Stimulated activated CD4-positive, alpha-beta T cell treated with anti-CD3 and anti-CD28 coated beads, Interleukin-2, amount 100 ng/mL, for 4 hours (primary cell): ENCODE results near the gene POU6F2.
"Not testable (repeated sequence)": the region's sequence is repeated elsewhere in the genome, so short reads cannot be mapped to it uniquely, and the experiment has no call there.

Experiments used
- DNase-seq: peaks from one replicate; pipeline ENCODE4 v3.0.0-alpha.2; 2020; ENCODE audit warnings: low read depth

The POU6F2 gene

DNA sequence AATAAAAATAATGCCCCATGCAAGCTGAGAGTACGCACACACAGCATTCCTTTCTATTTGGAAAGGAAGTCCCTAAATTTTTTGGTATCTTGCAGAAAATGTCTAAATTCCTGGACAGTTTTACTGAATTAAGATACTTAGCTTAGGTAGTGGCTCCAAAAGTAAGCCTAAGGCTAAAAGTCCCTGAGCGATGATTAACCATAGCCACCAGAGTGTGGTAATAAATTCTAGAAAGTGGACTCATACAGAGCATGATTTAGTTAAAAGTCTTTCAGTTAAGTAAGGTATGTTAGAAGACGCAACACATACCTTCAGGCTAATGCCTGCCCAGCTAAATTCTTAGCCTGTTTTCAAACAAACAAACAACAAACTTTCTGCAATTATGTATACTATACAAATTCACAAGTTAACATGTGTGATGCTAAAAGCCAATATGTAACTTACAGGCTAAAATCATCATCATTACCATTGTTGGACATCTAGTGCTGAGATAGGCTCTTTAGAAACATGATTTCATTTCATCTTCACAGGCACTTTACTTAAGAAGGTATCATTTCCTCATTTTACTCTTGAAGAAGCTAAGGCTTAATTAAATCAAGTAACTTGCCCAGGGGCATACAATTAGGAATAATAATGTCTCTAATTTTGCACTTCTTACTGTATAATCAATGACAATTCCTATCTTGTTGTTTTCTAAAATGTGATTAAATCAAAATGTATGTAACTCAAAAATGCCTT is 327.1 kb downstream of the POU6F2 start:
- DNase-seq = no peak

DNA sequence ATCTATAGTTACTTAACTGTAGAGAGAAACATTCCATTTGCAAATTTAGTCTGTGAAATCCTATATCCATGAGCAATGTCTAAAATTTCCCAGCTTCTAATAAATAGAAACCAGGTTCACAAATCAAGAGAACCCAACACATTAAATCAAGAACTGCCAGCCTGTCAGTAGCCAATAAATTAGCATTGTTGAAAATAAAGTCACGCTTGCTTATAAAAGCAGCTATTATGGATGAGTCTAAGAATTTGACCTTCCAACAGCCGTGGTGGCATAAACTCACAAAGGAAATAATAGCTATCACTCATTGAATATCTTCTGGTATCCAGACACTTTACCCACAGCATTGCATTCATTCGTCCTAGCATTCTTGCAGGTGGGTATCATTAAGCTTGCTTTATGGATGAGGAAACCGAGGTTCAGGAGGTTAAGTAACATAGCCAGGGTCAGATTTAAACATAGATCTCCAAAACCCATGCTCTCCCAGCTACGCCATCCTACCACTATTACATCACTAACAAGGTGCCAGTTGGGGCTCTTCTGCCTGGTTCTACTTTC is 328.4 kb downstream of the POU6F2 start:
- DNase-seq = no peak

DNA sequence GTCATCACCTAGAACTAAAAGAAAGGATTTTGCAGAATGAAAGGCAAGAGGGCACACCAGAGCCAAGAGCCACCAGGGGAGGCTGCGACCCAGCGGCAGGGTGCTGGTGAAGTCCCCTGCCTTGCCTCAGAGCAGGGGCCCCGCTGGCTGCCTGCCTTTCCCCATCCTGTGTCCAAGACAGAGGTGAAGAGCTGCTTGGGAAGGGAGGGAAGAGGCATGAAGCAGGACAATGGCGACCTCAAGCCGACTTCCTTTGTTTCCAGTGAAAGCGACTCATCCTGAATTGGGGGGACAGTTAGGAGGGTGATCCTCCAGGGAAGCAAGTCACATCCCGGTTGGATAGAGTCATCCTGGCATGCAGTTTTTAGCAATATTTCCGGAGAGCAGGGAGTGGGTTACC is 333.0 kb downstream of the POU6F2 start:
- DNase-seq = no peak

DNA sequence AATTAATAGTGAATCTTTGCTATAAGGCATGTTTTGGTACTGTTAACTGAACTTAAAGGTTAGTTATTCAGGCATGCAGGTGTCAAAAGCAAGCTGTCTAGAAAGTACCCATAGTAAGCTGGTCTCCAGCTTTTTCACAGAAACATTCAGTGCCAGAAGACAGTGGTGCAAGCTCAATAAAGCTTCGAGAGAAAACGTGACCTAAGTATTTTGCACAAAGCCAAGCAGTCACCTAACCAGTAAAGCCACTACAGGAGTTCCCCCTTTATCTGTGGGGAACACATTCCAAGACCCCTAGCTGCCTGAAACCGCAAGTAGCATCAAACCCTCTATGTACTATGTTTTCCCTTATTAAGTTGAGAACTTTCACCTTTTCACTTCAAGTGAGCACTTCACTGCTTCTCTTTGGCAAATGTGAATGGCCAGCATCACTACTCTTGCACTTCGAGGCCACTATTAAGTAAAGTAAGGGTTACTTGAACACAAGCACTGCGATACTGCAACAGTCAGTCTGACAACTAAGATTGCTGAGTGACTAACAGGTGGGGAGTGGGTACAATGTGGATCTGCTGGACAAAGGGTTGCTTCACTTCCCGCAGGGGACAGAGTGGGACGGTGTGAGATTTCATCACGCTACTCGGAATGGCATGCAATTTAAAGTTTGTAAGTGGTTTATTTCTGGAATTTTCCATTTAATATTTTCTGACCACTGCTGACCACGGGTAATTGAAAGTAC is 334.7 kb downstream of the POU6F2 start:
- DNase-seq = no peak

DNA sequence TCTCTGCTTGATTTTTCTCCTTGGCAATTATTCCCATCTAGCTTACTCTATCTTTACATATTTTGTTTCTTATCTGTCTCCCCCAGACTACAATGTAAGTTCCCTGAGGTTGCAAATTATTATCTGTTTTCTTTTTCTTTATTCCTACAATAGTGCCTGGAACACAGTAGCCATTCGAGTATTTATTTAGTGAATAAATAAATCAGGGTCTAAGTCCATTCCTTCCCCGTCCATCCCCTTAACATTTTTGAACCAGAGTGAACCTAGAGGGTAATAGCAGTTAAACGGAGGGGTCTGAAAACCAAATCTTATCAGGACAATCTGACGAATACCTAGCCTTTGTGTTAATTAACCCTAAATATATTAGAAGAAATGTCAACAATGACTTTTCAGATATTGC is 335.7 kb downstream of the POU6F2 start:
- no peak for DNase-seq

DNA sequence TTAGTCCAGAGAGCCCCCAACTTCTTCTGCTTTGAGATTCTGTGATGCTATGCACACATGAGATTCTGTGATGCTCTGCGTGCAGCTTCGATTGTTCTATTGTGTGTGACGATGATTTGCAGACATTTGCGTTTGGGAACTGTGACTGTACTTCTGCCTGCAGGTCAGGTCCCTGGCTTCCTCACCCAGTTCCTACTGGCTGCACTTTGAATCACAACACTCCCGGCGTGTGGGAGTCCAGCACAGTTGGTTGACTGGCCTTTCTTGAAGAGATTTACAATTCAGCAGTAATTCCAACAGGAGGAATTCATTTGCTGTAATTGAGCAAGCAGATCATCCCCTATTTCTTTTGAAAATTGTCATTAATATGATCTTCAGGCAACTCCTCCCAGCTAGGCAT is 336.3 kb downstream of the POU6F2 start:
- DNase-seq = no peak

DNA sequence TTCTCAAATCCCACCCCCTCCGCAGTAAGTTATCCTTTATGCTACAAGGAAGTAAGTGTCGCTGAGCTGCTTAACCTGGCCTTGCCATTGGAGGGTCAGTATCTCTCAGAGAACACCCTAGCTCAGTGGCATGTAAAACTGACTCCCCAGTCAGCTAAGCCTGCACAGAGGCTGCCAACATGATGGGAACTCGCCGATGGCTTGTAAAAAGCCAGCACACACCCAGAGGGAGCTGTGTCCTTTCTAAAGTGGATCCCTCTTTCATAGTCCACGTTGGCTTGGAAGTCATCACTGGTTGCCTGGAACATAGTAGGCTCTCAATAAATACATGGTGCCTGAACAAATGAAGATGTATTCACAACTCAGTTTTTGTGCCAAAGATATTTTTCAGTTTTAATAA is 339.4 kb downstream of the POU6F2 start:
- DNase-seq = no peak

DNA sequence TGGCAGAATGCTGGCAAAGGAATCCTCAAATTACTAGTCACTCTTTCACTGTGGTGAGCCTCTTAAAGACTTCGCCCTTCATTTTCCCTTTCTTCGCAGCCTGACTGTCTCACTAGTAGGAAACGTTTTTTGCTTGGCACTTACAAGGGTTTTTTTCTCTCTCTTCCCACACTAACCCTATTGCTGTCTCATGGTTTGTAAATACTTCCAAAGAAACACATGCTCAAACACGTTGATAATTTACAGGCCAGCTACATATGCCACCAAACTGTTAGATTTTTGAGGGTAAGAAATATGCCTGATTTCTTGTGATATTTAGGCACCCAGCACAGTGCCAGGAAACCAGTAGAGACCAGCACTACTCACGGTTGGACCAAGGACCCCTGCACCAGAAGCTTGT is 340.2 kb downstream of the POU6F2 start:
- DNase-seq = no peak

DNA sequence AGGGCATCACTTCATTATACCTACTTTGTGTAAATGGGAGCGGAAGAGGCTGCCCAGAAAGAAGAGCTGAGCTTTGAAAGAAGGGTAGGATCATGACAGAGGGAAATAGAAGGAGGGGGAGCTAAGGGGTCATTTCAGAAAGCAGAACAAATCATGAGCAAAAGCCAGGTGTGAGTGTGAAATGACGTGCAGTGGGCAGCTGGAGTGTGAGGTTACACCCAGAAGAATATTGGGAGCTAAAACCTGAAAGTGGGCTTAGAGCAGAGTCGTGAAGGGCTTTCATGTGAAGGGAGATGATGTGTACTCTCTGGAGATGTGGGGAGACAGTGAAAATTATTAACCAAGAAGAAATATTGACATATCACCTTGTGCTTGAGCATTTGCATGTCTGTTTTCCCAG is 343.5 kb downstream of the POU6F2 start:
- DNase-seq = no peak

DNA sequence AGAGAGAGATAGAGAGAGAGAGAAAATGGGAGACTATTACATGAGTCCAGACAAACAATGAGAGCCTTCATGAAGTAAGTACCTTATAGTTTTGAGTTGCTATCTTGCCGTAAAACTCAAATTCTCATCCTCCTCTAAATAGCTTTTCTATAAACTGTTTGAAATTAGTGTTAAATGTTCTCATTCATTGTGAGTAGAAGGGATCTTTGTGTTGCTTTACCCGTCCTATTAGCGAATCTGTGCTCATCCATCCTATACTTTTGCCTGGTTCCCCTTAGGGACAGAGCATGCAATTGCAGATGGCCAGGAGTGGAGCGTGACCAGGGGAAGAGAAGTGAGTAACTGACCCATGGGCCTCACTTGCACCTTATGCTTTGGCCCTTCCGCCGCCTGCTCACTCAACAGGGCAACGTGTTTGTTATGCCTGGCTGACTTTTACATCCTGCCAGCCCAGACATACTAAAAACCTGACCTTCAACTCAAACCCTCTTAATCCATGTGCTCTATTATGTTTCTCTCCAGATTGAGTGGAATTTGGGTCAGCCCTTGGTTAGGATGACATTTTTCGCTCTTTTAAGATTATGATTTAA is 344.3 kb downstream of the POU6F2 start:
- DNase-seq = no peak

DNA sequence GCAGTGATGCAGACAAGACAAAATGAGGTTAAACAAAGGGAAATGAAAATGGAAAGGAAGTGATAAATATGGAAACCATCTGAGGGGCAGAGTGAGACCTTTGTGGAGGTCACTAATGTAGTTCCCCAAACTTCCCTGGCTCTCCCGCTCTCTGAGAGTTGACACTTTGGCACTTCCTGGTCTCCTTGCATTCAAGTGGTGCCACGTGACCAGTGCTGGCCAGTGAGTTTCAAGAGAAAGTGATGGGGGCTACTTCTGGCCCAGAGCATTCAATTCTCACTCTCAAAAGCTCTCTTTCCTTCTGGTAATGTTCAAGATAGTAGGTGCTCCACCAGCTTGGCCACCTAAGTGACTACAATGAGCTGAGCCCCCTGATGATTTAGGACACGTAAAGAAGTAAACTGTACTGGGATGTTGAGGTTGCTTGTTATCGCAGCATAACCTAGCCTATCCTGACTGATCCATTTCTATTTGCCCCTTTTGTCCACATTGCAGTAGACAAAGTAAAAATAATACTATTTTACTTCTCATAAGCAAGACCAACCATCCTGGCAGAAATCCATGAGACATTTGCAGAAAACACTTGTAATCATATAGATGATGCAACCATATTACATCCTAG is 346.5 kb downstream of the POU6F2 start:
- DNase-seq = no peak

DNA sequence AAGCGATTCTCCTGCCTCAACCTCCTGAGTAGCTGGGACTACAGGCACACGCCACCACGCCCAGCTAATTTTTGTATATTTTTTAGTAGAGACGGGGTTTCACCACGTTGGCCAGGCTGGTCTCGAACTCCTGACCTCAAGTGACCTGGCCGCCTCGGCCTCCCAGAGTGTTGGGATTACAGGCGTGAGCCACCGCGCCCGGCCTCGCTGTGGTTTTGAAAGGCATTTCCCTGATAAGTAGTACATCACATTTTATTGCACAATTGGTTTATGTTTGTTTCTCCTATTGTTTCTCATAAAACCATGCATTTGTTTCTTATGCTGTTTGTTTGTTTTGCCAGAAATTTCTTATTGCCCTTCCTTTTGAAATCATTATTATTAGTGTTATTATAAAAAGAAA is 353.9 kb downstream of the POU6F2 start:
- not testable (repeated sequence) for DNase-seq

DNA sequence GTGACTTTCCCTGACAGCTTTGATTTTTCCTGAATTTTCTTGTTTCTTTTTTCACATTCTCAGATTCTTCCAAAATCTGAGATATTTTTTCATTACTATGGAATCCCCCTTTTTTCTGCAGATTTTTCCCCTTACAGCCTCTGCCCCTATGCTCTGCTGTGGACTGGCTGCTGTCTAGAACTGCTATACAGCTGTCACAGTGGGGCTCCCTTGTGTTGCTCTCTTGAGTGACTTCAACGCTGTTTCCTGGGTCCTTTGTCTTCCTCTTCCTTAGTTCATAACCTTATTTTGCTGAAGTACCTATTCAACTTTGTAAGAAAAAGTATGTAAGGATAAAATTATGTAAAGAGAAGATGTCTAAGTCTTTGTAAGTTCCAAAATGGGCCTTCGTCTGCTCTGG is 354.4 kb downstream of the POU6F2 start:
- DNase-seq = no peak

DNA sequence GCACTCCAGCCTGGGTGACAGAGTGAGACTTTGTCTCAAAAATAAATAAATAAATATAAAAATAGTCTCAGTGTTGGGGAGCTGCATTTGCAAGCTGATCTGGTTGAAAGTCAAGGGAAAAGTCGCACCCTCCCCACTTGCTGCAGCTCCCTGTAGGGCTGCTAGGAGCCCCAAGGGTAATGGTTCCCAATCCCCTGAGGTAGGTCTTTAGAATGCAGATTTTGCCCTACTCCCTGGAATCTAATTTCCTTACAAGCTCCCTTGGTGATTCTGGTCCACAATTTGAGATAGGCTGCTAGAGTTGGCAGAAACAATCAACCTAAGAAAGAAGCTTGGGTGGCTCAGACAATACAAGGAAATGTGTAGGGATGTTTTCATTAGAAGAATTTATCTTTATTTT is 356.0 kb downstream of the POU6F2 start:
- DNase-seq = no peak

DNA sequence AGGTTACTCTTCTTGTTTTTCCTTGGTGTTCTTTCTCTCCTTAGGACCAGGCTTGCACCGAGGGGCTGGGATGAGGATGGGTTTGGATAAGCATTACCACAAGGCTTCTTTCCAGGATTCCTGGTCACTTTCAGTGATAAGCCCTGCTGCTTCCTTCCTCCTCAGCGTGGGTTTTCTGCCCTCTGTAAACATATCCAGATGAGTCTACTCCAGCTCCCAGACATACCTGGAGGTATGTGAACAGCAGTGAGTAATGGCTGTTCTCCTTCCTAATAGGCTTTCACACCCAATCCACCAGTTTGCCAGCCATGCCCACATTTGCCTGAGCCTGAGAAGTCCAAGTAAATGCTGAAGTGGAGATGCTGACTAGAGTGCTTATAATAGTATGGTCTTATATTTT is 358.7 kb downstream of the POU6F2 start:
- DNase-seq = no peak

DNA sequence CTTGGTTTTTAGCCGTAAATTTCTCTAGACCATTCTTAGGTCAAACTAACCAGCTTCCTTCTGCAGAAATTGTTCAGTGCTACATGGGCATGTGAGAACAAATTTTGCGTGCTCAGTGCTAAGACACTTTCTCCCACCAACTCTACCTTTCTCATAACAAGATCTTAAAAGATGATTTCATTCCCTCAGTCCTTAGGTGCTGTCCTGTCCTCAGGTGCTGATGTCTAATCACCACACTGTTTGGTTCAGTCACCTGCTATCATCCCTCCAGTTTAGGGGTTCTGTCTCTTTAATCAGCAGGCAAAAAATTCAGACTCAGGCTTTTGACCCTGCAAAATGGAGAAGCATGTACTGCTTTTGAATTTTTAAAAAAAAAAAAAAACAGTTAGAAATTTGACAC is 361.0 kb downstream of the POU6F2 start:
- DNase-seq = no peak

DNA sequence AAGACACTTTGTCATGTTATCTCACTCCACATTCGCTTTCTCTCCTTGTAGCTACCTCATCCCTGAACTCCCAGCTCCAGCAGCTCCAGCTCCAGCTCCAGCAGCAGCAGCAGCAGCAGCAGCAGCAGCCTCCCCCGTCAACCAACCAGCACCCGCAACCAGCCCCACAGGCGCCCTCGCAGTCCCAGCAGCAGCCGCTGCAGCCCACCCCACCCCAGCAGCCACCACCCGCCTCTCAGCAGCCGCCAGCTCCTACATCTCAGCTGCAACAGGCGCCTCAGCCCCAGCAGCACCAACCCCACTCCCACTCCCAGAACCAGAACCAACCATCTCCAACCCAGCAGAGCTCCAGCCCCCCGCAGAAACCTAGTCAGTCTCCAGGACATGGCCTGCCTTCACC is 361.9 kb downstream of the POU6F2 start:
- no peak for DNase-seq

DNA sequence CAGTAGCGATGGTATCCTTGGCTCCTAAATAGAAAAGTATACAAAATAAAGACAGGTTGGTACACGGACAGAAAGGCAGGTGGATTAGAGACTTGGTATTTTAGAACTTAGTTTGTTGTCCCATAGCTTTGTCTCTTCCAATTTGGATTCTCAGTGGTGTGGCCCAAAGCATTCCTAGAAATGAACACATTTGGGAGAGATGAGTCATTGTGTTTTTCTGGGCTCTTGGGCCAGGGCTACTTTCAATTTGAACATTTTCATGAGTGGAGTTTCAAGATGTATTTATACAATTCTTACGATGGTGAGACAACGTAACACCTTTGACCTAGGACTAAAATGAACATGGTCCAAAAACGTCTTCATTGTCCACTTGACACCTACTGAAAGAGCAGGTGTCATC is 363.4 kb downstream of the POU6F2 start:
- DNase-seq = no peak

DNA sequence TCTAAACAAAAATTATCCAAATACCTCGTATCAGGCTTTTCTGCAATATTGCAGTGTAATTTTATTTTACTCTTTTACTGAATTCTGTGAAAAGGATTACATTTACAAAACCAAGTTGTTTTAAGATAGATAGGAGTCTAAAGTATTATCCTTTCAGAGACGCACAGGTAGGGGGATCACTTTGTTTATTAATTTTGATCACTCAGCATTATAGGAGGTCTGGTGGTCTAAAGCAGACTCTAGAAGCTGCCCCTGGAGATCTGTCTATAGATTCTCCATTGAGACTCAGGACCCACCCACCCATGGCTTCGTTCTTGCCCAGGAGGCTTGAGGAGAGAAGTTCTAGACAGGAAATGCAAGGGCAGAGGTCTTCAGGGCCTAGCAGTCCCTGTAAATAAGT is 365.1 kb downstream of the POU6F2 start:
- no peak for DNase-seq

DNA sequence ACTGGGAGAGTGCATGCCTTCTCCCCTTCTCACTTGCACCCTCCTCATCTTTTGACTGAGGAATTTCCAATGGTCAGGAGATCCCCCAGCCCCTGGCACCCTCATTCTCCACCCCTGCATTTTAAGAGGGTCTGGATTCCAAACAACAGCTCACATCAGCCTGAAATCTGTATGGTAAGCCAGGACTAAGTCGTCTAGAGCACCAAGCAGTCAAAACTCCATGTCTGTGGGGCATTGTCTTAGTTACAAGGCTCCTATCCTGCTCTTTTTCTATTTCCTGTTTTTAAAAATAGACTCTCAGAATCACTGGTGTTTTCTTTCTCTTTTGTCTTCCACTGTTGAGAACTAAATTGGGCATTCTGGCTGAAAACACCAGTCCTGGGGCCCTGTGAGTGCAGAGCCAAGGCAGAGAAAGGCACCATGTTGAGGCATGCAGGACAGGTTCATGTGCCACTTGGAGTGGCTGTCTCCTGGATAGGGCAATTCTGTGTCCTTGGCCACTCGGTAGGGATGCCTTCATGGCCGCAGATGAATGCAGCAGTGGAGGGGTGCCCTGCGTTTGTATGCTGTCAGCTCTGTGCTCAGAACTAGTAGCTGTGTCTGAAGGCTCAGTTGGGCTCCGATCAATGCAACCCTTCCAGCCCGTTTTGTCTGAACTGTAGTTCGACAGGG is 371.9 kb downstream of the POU6F2 start:
- no peak for DNase-seq

DNA sequence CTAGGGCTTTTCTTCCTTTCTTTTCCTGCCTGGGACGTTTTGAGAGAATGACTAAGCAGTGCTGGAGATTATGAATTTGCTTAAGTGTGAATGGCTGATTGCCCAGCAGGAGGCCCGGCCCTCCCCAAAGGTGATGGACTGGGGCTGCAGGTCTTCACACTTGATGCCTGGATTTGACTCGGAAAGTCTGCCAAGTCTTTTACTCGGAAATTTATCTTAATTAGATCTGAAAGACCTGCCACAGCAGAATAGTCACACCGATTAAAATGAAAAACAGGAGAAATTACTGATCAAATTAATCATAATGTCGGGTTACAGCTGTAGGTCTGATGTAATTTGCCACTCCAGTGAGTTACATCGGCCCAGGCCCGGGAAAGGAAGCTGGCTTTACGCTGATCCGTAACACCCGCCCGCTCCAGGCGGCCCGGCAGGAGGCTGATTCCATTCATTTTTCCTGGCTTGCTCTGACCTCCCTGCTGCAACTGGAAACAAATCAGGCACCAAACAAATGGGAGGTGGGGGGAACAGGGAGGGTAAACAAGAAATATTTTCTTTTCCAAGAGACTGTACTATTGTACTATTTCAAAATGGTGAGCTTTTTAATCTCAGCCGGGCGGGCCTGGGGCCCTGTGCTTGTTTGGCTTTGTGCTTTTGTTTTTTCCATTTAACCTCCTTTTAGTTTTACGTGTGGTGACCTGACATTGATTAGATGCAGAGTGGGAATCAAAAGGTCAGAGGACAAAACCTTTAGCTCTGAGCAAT is 376.1 kb downstream of the POU6F2 start:
- DNase-seq = no peak
